ENCODE results near the gene GABBR2.

GABBR2 gene

GRCh38 chr9:98565152-98566135, 143.3 kb downstream of the GABBR2 start:
- no peak for DNase-seq

- no peak for DNase-seq
These were observed 144.0 kb downstream of the GABBR2 start for GRCh38 chr9:98564714-98565113.

GRCh38 chr9:98563988-98564387, 144.7 kb downstream of the GABBR2 start:
- no peak for DNase-seq

- no peak for DNase-seq
These were observed 145.4 kb downstream of the GABBR2 start for GRCh38 chr9:98563212-98563907.

- DNase-seq: no peak
These were observed 149.2 kb downstream of the GABBR2 start for GRCh38 chr9:98559561-98559960.

- DNase-seq: peak; percentile 83
These were observed 150.2 kb downstream of the GABBR2 start for GRCh38 chr9:98558575-98558974.

- no peak for DNase-seq
These were observed 152.2 kb downstream of the GABBR2 start for GRCh38 chr9:98556511-98556910.

GRCh38 chr9:98555651-98556465, 152.9 kb downstream of the GABBR2 start:
- DNase-seq: peak; percentile 26

- DNase-seq: no peak
These were observed 154.0 kb downstream of the GABBR2 start for GRCh38 chr9:98554752-98555151.

- no peak for DNase-seq
These were observed 156.4 kb downstream of the GABBR2 start for GRCh38 chr9:98552331-98552730.

GRCh38 chr9:98551511-98552286, 157.0 kb downstream of the GABBR2 start:
- no peak for DNase-seq

- DNase-seq: peak; percentile 31
These were observed 158.4 kb downstream of the GABBR2 start for GRCh38 chr9:98550206-98550820.

- no peak for DNase-seq
These were observed 159.3 kb downstream of the GABBR2 start for GRCh38 chr9:98549401-98549800.

- DNase-seq: no peak
These were observed 161.1 kb downstream of the GABBR2 start for GRCh38 chr9:98547606-98548005.

GRCh38 chr9:98545021-98545420, 163.7 kb downstream of the GABBR2 start:
- DNase-seq: no peak

- DNase-seq: no peak
These were observed 167.0 kb downstream of the GABBR2 start for GRCh38 chr9:98541684-98542230.

GRCh38 chr9:98540476-98540875, 168.3 kb downstream of the GABBR2 start:
- DNase-seq: no peak

- peak; percentile 71 for DNase-seq
These were observed 168.8 kb downstream of the GABBR2 start for GRCh38 chr9:98539954-98540353.

GRCh38 chr9:98538626-98539031, 170.1 kb downstream of the GABBR2 start:
- no peak for DNase-seq

GRCh38 chr9:98538203-98538602, 170.5 kb downstream of the GABBR2 start:
- no peak for DNase-seq

GRCh38 chr9:98536542-98537173, 172.1 kb downstream of the GABBR2 start:
- DNase-seq: peak; percentile 59
